ENCODE results near the gene COL18A1.
"Not testable (repeated sequence)": the region's sequence is repeated elsewhere in the genome, so short reads cannot be mapped to it uniquely, and the experiment has no call there.

The COL18A1 gene

DNA sequence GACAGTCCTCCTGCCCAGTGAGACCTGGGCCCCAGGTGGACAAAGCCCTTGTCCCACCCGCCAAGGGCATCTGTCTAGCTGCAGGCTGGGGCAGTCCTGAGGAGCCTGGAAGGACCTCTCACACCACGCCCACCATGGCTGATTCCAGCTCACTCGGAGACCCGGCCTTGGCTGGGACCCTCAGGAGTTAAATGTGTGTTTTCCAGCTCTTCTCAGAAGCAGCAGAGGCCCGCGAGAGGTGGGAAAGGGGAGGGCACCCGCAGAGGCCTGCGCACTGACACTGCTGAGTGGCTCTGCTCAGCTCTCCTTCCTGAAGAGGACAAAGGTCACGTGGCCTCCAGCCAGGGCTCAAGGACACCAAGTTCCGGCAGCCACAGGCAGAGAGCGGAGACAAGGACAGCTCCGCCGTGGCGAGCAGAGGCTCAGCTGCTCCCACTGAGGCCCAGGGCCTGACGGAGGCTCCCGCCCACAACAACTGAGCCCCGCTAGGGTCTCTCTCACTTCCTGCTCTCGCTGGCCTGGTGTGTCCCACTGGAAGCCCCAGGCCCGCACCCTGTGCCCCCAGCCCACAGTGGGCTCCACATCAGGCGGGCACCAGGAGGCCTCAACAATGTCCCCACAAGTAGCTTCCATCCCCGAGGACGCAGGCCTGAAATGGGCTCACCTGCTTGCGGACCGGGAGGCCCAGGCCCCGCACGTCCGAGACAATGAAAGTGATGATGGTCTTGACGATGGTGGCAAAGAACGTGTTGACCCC lies 120.4 kb downstream of the COL18A1 start:
- no peak for DNase-seq

DNA sequence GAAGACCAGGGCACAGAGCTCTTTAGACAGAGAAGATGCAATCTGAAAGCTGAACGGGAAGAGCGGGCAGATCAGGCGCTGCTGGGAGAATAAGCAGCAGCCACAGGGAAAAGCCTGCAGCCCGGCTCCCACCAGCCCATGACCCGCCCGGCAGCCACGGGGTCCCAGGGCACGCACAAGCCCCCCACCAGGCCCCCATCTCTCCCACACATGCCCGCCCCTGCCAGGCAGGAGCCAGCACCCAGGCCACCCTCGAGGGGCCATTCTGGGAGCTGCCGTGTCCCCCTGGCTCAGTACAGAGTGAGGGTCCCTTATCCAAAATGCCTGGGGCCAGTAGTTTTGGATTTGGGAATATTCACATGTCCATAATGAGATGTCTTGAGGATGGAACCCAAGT lies 120.9 kb downstream of the COL18A1 start:
- no peak for DNase-seq

DNA sequence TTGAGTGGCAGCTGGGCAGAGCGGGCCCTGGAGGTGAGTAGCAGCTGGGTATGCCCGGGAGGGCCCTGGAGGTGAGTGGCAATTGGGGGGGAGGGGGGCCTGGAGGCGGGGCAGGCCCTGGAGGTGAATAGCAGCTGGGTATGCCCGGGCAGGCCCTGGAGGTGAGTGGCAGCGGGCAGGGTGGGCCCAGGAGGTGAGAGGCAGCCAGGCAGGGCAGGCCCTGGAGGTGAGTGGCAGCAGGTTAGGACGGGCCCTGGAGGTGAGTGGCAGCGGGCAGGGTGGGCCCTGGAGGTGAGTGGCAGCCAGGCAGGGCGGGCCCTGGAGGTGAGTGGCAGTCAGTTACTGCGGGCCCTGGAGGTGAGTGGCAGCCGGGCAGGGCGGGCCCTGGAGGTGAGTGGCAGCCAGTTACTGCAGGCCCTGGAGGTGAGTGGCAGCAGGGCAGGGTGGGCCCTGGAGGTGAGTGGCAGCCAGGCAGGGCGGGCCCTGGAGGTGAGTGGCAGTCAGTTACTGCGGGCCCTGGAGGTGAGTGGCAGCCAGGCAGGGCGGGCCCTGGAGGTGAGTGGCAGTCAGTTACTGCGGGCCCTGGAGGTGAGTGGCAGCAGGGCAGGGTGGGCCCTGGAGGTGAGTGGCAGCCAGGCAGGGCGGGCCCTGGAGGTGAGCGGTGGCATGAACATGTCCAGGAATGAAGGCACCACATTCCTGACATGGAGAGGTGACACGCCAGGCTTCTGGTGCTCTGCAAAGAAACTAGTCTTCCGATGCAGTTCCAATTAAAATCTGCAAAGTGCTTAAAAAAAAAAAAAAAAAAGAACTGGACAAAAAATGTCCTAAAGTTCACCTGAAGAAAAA lies 122.4 kb downstream of the COL18A1 start:
- not testable (repeated sequence) for DNase-seq

DNA sequence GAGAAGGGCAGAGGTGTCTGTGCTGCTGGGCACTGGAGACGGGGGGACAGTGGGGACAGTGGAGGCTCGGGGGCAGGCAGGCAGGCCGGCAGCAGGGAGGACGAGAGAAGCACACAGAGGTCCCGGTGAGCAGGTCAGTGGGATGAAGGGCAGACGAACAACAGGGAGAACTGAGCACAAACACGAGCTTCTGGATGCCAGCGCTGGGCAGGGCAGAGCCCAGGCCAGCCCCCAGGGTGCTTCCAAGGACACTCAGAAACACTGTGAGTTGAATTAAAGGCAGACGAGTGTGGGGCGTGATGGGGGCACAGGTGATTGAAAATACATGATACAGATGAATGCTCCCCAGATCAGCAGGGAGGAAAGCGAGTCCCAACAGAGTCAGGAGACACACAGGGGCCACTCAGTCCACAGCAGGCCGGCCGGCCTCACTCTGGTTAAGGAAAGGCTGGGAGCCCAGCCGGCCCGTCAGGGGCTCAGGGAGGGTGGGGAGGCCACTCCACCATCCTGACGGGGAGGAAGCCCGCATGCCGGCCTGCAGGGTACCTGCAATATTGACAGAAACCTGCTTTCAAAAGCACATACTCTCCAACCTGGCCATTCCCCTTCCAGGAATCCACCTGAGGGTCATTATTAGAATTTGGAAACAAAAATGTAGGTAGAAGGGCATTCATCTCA lies 123.2 kb downstream of the COL18A1 start:
- DNase-seq, result no peak

DNA sequence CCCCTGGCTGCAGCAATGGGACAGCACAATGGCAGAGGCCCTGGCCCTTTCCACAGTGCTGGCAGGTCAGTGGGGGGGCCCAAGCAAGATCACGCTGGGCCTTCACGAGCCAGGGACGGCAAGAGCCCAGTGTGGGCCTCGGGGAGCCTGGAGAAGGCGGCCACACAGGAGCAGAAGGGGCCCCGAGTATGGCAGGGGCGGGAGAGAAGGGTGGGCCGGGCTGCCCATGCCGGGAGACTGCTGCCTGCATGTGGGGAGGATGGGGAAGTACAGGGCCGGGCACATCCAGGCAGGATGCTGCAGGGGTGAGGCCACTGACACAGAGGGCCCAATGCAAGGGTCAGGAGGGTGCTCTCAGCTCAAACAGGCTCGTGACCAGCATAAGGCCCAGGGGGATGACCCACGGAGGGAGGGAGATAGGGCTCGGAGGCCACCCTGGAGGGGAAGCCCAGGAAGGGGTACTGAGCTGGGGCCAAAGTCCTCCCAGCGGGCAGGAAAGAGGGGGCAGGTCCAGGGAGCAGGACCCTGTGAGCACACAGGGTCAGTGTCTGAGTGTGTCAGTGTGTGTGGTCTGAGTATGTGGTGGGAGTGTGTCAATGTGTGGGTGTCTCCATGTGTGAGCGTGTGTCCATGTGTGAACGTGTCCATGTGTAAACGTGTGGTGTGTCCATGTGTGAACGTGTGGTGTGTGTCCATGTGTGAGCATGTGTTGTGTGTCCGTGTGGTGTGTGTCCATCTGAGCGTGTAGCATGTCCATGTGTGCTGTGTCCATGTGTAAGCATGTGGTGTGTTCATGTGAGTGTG lies 124.2 kb downstream of the COL18A1 start:
- no peak for DNase-seq

DNA sequence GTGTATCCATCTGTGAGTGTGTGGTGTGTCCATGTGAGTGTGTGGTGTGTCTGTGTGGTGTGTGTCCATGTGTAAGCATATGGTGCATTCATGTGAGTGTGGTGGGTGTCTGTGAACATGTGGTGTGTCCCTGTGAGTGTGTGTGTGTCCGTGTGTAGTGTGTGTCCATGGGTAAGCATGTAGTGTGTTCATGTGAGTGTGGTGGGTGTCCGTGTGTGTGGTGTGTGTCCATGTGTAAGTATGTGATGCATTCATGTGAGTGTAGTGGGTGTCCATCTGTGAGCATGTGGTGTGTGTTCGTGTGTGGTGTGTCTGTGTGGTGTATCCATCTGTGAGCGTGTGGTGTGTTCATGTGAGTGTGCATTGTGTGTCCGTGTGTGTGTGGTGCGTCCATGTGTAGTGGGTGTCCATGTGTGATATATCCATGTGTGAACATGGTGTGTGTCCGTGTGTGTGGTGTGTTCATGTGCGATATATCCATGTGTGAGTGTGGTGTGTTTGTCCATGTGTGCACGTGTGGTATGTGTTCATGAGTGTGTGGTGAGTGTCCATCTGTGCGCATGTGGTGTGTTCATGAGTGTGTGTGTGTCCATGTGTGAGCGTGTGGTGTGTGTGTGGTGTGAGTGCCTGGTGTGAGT lies 124.9 kb downstream of the COL18A1 start:
- no peak for DNase-seq

DNA sequence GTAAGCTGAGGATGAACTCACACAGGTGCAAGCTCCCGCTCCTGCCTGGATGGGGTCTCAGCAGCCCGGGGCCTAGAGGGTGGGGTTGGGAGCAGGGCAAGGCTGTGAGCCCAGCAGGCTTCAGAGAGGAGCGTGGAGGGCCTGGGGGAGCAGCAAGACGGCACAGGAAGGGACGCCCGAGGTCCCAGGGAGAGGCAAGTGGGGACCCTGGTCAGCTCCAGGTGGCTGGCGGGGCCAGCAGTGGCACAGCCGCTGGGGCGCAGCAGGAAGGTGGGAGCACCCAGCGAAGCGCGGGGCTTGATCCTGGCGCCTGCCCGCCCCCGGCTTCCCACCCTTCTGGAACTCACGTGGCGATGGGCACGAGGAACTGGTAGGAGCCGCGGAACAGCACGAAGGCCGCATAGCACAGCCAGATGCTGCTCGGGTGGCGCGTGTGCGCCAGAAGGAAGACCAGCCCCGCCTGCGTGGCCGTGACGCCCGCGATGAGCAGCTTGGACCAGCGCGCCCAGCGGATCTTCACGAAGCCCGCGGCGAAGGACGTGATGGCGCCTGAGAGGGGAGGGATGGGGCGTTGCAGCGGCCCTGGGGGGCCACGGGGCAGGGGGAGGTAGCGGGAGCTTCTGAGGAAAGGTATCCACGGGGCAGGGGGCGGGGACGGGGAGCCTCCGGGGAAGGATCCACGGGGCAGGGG lies 125.6 kb downstream of the COL18A1 start:
- no peak for DNase-seq

DNA sequence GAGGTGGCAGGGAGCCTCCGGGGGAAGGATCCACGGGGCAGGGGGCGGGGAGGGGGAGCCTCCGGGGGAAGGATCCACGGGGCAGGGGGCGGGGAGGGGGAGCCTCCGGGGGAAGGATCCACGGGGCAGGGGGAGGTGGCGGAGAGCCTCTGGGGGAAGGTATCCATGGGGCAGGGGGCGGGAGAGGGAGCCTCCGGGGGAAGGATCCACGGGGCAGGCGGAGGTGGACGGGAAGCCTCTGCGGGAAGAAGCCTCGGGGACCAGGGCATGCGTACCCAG lies 126.1 kb downstream of the COL18A1 start:
- not testable (repeated sequence) for DNase-seq

DNA sequence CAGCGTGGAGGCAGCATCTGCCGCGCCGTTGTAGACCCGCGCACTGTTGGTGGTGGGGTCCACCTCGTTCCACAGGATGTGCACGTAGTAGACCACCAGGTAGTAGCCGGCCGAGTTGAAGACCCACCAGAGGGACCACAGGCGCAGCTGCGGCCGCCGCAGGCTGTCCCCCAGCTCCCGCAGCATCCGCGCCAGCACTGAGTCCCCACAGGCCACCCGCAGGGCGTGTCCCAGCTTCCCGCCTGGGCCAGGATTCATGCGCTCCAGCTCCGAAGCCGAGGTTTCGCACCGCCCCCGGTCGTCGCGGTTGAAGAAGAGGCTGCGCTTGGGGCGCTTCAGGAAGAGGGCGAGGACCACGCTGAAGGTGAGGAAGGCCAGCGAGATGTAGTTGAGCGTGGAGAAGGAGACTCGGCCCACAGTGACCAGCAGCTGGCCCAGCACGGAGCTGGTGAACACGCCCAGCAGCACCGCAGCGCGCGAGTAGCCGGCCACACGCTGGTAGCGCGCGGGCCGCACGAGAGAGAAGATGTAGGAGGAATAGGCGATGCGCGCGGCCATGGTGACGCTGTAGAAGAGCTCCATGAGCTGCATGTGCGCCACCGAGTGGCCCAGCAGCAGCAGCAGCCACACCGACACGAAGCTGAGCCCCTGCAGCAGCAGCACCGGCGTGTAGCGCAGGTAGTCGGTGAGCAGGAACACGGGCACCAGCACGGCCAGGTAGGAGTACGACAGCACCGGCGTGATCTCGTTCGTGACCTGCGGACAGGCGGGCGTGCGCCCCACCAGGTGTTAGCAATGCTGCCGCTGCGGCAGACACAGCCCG lies 126.6 kb downstream of the COL18A1 start:
- no peak for DNase-seq

DNA sequence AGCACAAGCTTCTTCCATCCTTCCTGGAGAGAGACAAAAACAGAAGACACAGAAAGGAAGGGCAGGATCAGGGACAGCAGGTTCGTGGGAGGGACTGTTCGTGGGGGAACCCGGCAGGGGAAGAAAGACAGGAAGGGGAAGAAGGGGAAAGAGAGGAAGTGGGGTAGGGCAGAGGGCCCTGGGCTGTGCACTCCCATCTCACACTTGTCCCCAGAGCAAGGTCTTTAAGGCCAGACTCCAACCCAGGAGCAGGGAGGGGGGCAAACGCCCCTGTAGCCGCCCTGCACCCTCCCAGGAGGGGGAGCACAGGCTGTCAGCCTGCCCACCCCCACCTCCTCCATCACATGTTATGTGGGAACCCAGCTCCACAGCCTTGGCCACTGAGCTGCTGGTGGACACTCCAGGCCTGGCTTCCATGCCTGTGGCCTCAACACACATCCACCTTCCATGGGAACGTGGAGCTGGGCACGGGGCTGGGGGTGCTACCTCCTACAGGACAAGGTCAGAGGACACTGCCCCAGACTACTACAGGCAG lies 127.9 kb downstream of the COL18A1 start:
- no peak for DNase-seq

DNA sequence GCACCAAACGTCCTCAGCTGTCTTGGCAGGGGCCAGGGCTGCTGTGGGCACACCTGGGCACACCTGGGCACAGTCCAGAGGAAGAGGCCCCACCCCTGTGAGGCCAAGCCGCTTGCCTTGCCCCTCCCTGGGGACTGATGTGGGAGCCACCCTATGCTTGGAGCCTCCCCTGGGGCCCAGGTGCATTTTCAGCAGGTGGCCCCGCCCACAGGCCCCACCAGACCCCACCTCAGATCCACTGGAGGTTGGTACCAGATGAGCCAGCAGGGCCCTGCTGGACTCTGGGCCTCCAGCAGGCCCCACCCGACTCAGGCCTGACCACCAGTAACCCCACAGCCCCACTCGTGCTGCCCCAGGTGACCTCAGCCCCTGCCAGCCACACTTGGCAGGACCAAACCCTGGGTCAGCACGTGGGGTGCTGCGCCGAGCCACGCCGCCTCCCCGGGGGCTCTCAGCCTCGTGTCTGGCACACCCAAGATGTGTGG lies 128.4 kb downstream of the COL18A1 start:
- DNase-seq, result no peak

DNA sequence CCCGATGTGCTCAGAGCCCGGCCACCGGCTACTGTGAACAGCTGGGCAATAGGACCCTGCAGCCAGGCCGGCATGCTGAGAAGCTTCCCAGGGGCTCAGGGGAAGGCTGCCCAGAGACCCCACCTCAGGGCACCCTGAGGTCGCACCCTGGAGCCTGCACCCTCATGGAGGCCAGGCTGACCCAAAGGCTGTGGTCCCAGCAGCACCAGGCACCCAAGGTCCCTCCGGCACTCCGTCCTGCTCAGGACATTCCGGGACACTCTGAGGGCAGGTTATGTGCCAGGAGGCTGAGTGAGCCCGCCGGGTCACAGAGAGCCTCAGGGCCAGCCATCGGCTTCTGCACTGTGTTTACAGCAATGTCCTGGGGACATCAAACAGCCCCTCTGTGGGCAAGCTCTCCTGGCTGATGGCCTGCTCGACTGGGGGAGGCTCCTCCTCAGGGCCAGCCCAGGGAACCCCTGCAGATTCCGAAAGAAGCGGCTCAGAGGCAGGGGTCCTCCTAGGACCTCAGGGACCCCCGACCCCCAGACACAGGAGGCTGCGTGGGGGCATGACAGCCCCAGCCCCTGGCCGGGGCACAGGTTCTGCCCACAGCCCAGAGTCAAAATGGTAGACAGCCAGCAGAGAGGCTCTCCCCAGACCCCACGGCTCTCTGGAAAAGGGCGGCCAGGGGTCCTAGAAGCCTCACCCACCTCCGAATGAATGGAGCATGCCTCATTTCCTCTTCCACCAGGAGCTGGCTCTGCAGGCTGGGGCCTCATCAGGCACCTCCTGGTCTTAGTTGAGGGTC lies 129.1 kb downstream of the COL18A1 start:
- DNase-seq, result no peak

DNA sequence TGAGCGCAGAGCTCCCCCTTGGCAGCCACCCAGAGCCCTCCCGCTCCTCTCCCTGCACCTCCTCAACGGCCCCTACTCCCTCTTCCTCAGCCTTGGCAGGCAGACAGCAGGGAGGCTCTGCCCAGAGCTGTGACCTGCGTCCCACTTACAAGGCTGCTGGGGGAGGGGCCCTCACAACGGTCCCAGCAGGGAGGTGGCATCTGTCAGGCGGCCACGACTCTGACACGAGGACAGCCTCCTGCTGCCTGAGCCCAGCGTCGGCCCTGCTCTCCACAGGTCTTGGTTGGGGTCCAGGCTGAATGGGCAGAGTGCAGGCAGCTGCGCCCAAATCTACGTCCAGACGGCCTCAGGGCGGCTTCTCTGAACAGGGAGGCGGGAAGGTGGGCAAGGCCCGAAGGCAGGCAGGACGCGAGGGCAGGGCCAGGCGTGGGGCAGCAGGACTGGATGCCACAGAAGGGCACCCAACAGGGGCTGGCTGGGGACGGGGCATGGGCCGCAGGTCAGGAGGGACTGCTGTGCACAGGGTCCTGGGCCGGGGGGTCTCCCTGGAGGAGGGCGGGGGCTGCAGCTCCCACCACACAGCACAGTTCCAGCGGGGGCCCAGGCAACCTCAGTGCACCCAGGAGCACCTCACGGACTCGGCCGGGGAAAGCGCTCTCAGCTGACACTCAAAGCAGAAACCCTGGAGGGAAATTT lies 129.8 kb downstream of the COL18A1 start:
- DNase-seq, result peak; percentile 58

DNA sequence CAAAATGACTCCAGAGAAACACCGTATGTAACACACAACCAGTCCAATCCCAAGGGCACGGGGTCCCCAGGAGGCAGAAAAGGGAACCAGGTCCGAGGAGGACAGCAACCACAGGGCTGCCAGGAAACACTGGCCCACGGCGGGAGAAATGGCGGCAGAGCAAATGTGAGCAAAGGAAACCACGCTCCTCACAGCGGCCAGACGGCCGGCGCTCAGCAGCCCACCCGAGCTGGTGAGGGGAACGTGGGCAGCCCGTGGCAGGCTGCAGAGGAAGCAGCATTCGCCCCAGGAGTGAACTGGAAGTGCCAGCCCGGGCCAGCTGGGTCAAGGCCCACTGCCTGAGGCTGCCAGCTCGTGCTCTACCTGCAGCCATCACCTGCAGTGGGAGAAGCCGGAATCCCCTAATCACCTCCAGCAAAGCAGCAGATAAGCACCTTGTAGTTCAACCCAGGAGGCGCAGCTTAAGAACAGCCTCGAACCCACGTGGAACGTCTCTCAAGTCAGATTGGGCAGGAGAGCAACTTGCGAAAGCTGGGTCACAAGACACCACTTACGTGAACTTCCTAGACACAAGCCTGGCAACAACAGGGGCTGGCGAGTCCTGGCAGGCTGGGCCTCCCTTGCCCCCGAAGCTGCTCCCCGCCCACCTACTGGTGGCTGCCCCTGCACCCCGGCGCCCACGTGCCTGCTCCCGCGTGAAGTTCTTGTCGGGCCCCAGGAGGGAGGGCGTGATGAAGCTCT lies 130.5 kb downstream of the COL18A1 start:
- DNase-seq, result no peak

DNA sequence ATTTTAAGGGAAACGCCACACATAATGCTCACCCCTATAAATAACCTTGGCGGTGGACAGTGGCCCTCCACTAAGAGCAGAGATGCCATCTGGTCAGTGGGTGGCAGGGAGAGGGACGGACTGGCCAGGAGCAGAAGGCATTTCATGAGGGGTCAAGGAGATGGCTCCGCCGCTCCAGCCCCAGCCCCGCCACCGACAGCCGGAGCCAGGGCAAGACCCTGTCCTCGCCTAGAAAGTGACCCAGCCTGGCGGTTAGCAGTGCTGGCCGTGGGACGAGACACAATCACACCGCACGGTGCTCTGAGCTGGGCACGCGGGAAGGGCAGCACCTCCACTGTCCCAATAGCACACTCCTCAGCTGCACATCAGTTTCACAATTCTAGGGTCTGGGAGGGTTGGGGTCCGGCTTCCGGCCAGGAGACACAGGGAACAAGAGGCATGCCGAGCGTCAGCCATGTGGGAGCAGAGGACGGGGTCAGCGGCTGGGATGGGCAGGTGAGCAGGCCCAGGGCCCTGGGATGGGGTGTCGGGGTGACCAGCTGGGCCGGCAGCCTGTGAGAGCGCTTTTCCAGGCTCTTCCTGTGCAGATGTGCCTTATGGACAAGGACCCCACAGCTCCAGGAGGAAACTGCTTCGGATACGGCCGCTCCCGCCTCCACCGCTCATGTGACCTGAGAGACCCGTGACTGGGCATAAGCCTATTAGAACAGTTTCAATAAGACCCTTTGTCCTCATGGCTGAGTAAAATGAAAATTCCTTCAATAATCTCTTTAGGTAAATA lies 131.5 kb downstream of the COL18A1 start:
- DNase-seq, result no peak

DNA sequence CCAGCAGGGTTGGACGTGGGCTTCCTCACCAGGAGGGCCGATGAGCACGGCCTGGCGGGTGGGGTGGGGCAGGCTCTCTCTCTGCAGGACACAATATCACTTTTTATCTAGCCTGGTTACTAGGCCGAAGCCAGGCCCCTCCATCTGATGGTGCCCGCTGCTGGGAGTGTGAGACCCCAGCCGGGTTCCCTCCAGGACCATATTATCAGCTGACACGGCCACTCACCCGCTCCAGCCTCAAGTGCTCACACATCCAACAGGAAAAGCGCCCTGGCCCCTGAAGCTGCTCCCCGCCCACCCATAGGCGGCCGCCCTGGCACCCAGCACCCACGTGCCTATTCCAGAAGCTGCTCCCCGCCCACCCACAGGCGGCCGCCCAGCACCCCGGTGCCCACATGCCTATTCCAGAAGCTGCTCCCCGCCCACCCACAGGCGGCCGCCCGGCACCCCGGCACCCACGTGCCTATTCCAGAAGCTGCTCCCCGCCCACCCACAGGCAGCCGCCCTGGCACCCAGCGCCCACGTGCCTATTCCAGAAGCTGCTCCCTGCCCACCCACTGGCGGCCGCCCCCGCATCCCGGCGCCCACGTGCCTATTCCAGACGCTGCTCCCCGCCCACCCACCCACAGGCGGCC lies 132.3 kb downstream of the COL18A1 start:
- DNase-seq, result no peak

DNA sequence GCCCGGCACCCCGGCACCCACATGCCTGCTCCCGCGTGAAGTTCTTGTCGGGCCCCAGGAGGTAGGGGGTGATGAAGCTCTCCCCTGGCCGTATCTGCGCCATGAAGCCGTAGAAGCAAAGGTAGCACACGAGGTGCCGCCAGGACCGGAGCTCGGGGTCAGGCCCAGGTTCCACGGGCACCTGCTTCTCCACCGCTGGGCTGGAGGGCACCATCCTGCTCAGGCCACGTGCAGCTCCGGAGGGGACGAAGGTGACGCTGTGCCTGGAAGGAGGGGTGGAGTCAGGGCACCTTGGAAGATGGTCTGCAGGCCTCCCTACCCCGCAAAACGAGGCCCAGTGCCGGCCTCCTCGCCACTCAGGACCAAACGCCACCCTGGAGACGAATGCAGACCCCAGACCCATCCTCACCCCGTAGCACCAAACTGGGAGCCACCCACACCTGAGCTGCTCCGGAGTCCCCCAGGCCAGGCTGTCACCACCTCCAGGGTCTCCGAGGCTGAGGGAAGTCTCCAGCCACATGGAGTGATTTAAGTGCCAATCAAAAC lies 132.9 kb downstream of the COL18A1 start:
- no peak for DNase-seq
